ENCODE results near the gene TMEM38A. TPM values are rescaled to one million over a fixed set of nuclear protein-coding genes. Genes with fewer than 3 reads are reported as not detected.

The TMEM38A gene
- total and polyA plus RNA-seq, 9 of the 15 experiments (the other 6 are each of a cell fraction or from before 2014, with no cell fraction given): 0.35 to 2.1 (median 1.2) TPM

GRCh38 chr19:16638666-16639065 is 22.3 kb upstream of the TMEM38A start:
- BruUV-seq (replicated peaks): no TSS peak
- H3K79me2 ChIP-seq (ENCODE audit: control insufficient read depth, insufficient read depth, low read length): peaks cover 27% of the 10 kb centered on the region
- H4K20me1 ChIP-seq (replicated peaks; ENCODE audit: control insufficient read depth, insufficient read depth, low read length): no peaks in the 10 kb centered on the region; the same call in 1 of the 2 replicates
- CTCF ChIA-PET (ENCODE audit: low intra/inter-chr PET ratio): no interaction called here
- no peak overlapping the region for H3K9ac ChIP-seq (ENCODE audit: insufficient read depth in 1 of 2, low read depth in 2 of 2, low read length in 2 of 2)
- DNase-seq (ENCODE audit: extremely low read depth in 1 of 4, low spot score in 3 of 4) (no peak), ATAC-seq (no peak), FAIRE-seq (no peak)
- POLR2A ChIA-PET: interaction anchor here (0.8 to 5.7 kb wide), 3 partner anchors 10 to 12 kb away, joined by 3 to 31 read pairs (median 13); partner anchors contain the start of gene MED26
- H2AFZ ChIP-seq (ENCODE audit: low read depth, low read length): no peak overlapping the region
- H3K27me3 ChIP-seq (ENCODE audit: control insufficient read depth in 2 of 2, insufficient read depth in 2 of 2, low read length in 2 of 2): no peaks in the 10 kb centered on the region
- intact Hi-C loops (cut with micrococcal nuclease) (no loop called here), in situ Hi-C loops (cut with MboI) (no loop called here)
- peaks cover 86% of the 10 kb centered on the region; the same call in 2 of the 3 replicates for H3K36me3 ChIP-seq (ENCODE audit: control insufficient read depth, insufficient read depth, low read length)
- H3K9me3 ChIP-seq (replicated peaks; ENCODE audit: control insufficient read depth, insufficient read depth, low read depth, low read length): no peaks in the 10 kb centered on the region; the same call in 1 of the 2 replicates
- WGBS (ENCODE audit: insufficient coverage, low coverage, missing lambda C conversion rate): 93% methylated on average over 1 of the region's 1 CpG
- no peak overlapping the region for H3K4me3 ChIP-seq
- TF ChIP-seq ZBTB1 (CRISPR knock-in tag; IDR thresholded peaks at IDR 0.05; ENCODE audit: borderline replicate concordance, low read depth): no peak
- 0 out of 2 replicates have a peak, but pooled peaks have one; percentile 28 for TF ChIP-seq POLR2A (conservative IDR thresholded peaks at IDR 0.05)
- peak; percentile 78 for TF ChIP-seq RBM25 (IDR thresholded peaks at IDR 0.05; ENCODE audit: low read depth, low read length, severe bottlenecking)
- no peak overlapping the region for H3K4me2 ChIP-seq (ENCODE audit: insufficient read depth, low read length)
- H3K4me1 ChIP-seq (replicated peaks in 1 of 2; ENCODE audit: control insufficient read depth in 2 of 2, insufficient read depth in 2 of 2, low read length in 2 of 2): no peaks in the 10 kb centered on the region; a peak in 1 of 5 replicates
- H3K9me1 ChIP-seq (ENCODE audit: control insufficient read depth, insufficient read depth, low read length): peaks cover 3% of the 10 kb centered on the region
- no peak overlapping the region for H3K27ac ChIP-seq (ENCODE audit: extremely low read depth, low read depth, low read length)

GRCh38 chr19:16640951-16641350 is 20.0 kb upstream of the TMEM38A start:
- in situ Hi-C loops (cut with MboI) (no loop called here), intact Hi-C loops (cut with micrococcal nuclease) (no loop called here)
- no peak overlapping the region for H3K4me3 ChIP-seq
- BruUV-seq (replicated peaks): no TSS peak
- ChIA-PET POLR2A (interaction anchor here (0.7 to 1.6 kb wide), 3 partner anchors 9 to 392 kb away, joined by 3 to 5 read pairs (median 3); no protein-coding TSS in a partner anchor), CTCF (ENCODE audit: low intra/inter-chr PET ratio) (no interaction called here)
- H3K27ac ChIP-seq (ENCODE audit: extremely low read depth, low read depth, low read length): no peak overlapping the region
- H3K4me1 ChIP-seq (replicated peaks in 1 of 2; ENCODE audit: control insufficient read depth in 2 of 2, insufficient read depth in 2 of 2, low read length in 2 of 2): no peaks in the 10 kb centered on the region; a peak in 1 of 5 replicates
- no peak for DNase-seq (ENCODE audit: extremely low read depth in 1 of 4, low spot score in 3 of 4)
- no peaks in the 10 kb centered on the region; the same call in 1 of the 2 replicates for H4K20me1 ChIP-seq (replicated peaks; ENCODE audit: control insufficient read depth, insufficient read depth, low read length)
- H3K36me3 ChIP-seq (ENCODE audit: control insufficient read depth, insufficient read depth, low read length): peaks cover 89% of the 10 kb centered on the region; the same call in 2 of the 3 replicates
- H3K9me3 ChIP-seq (replicated peaks; ENCODE audit: control insufficient read depth, insufficient read depth, low read depth, low read length): no peaks in the 10 kb centered on the region; the same call in 1 of the 2 replicates
- H3K4me2 ChIP-seq (ENCODE audit: insufficient read depth, low read length): no peak overlapping the region
- no peak overlapping the region for H3K9ac ChIP-seq (ENCODE audit: insufficient read depth in 1 of 2, low read depth in 2 of 2, low read length in 2 of 2)
- ATAC-seq: no peak
- 92% methylated on average over 1 of the region's 1 CpG for WGBS (ENCODE audit: insufficient coverage, low coverage, missing lambda C conversion rate)
- no peak overlapping the region for H2AFZ ChIP-seq (ENCODE audit: low read depth, low read length)
- H3K9me1 ChIP-seq (ENCODE audit: control insufficient read depth, insufficient read depth, low read length): peaks cover 3% of the 10 kb centered on the region
- FAIRE-seq: no peak
- H3K27me3 ChIP-seq (ENCODE audit: control insufficient read depth in 2 of 2, insufficient read depth in 2 of 2, low read length in 2 of 2): no peaks in the 10 kb centered on the region
- peaks cover 36% of the 10 kb centered on the region for H3K79me2 ChIP-seq (ENCODE audit: control insufficient read depth, insufficient read depth, low read length)
- TF ChIP-seq NKRF (IDR thresholded peaks at IDR 0.05; ENCODE audit: borderline replicate concordance) (no peak), ZNF408 (CRISPR knock-in tag; IDR thresholded peaks at IDR 0.05; ENCODE audit: low read depth) (no peak), TSHZ1 (CRISPR knock-in tag; IDR thresholded peaks at IDR 0.05) (no peak), ZNF444 (CRISPR knock-in tag; IDR thresholded peaks at IDR 0.05) (no peak)
